Jurkat, Clone E6-1 (cell line): ENCODE measurements around the gene LHFPL6.

Source experiments
- DNase-seq: peaks from one replicate; pipeline ENCODE4 v3.0.0-alpha.2; 2011; ENCODE audit warnings: low read depth, low spot score
- H3K4me3 ChIP-seq: 2 replicates; pipeline ENCODE4 v1.5.1; 2011; ENCODE audit warnings: mild to moderate bottlenecking, low read length, control low read depth, moderate library complexity

The LHFPL6 gene

GRCh38 chr13:39565036-39565949 is 37.7 kb downstream of the LHFPL6 start:
- DNase-seq: no peak
- no peak overlapping the region for H3K4me3 ChIP-seq

GRCh38 chr13:39563470-39563735 is 39.6 kb downstream of the LHFPL6 start:
- DNase-seq: no peak
- no peak overlapping the region for H3K4me3 ChIP-seq

- no peak for DNase-seq
- H3K4me3 ChIP-seq: no peak overlapping the region
These were observed 41.0 kb downstream of the LHFPL6 start for GRCh38 chr13:39561971-39562370.

GRCh38 chr13:39559847-39560246 is 43.1 kb downstream of the LHFPL6 start:
- DNase-seq: no peak

GRCh38 chr13:39557285-39557955 is 45.6 kb downstream of the LHFPL6 start:
- no peak overlapping the region for H3K4me3 ChIP-seq
- DNase-seq: no peak

More at GRCh38 chr13:39559847-39560246, 43.1 kb downstream of the LHFPL6 start:
- no peak overlapping the region for H3K4me3 ChIP-seq

- no peak overlapping the region for H3K4me3 ChIP-seq
- no peak for DNase-seq
These were observed 46.1 kb downstream of the LHFPL6 start for GRCh38 chr13:39556866-39557265.

GRCh38 chr13:39554371-39554770 is 48.6 kb downstream of the LHFPL6 start:
- H3K4me3 ChIP-seq: no peak overlapping the region
- DNase-seq: no peak

- DNase-seq: no peak
- H3K4me3 ChIP-seq: no peak overlapping the region
These were observed 50.7 kb downstream of the LHFPL6 start for GRCh38 chr13:39552246-39552645.

- H3K4me3 ChIP-seq: no peak overlapping the region
- no peak for DNase-seq
These were observed 52.1 kb downstream of the LHFPL6 start for GRCh38 chr13:39550931-39551330.

GRCh38 chr13:39547108-39547507 is 55.9 kb downstream of the LHFPL6 start:
- DNase-seq: no peak

GRCh38 chr13:39542361-39542760 is 60.6 kb downstream of the LHFPL6 start:
- H3K4me3 ChIP-seq: no peak overlapping the region
- no peak for DNase-seq

More at GRCh38 chr13:39547108-39547507, 55.9 kb downstream of the LHFPL6 start:
- H3K4me3 ChIP-seq: no peak overlapping the region

GRCh38 chr13:39540929-39541605 is 61.9 kb downstream of the LHFPL6 start:
- H3K4me3 ChIP-seq: no peak overlapping the region
- DNase-seq: no peak

GRCh38 chr13:39538816-39539790 is 63.9 kb downstream of the LHFPL6 start:
- no peak overlapping the region for H3K4me3 ChIP-seq
- DNase-seq: no peak

- no peak for DNase-seq
- H3K4me3 ChIP-seq: no peak overlapping the region
These were observed 66.1 kb downstream of the LHFPL6 start for GRCh38 chr13:39536906-39537305.

- no peak overlapping the region for H3K4me3 ChIP-seq
- DNase-seq: no peak
These were observed 66.7 kb downstream of the LHFPL6 start for GRCh38 chr13:39536274-39536673.

GRCh38 chr13:39533651-39534150 is 69.3 kb downstream of the LHFPL6 start:
- no peak for DNase-seq
- no peak overlapping the region for H3K4me3 ChIP-seq

GRCh38 chr13:39531646-39532045 is 71.3 kb downstream of the LHFPL6 start:
- DNase-seq: no peak
- H3K4me3 ChIP-seq: no peak overlapping the region

GRCh38 chr13:39530916-39531315 is 72.1 kb downstream of the LHFPL6 start:
- no peak for DNase-seq

GRCh38 chr13:39528661-39528980 is 74.4 kb downstream of the LHFPL6 start:
- no peak overlapping the region for H3K4me3 ChIP-seq
- no peak for DNase-seq

More at GRCh38 chr13:39530916-39531315, 72.1 kb downstream of the LHFPL6 start:
- H3K4me3 ChIP-seq: no peak overlapping the region
